IPS DF 6.9 (cell line): ENCODE data around the gene OAS3.
"Not testable (repeated sequence)": the region's sequence is repeated elsewhere in the genome, so short reads cannot be mapped to it uniquely, and the experiment has no call there.

Experiments used
- DNase-seq: peaks from one replicate; pipeline ENCODE4 v3.0.0-alpha.2; 2013; ENCODE audit warnings: low read depth, low spot score
- H3K27ac ChIP-seq: one replicate; pipeline ENCODE4 v1.5.1; 2013; ENCODE audit warnings: low read length, control low read depth
- H3K27me3 ChIP-seq: 2 replicates; pipeline ENCODE4 v1.6.1; 2013; ENCODE audit warnings: mild to moderate bottlenecking, low read length; ENCODE audit not compliant: control insufficient read depth, insufficient read depth
- H3K36me3 ChIP-seq: 2 replicates; pipeline ENCODE4 v1.6.1; 2013; ENCODE audit warnings: low read length; ENCODE audit not compliant: control insufficient read depth, insufficient read depth
- H3K4me1 ChIP-seq: 2 replicates; pipeline ENCODE4 v1.6.1; 2013; ENCODE audit warnings: low read length; ENCODE audit not compliant: control insufficient read depth, insufficient read depth
- H3K4me3 ChIP-seq: 2 replicates; pipeline ENCODE4 v1.5.1; 2013; ENCODE audit warnings: mild to moderate bottlenecking, low read length
- H3K9me3 ChIP-seq: 2 replicates; pipeline ENCODE4 v1.6.1; 2013; ENCODE audit warnings: low read length, inconsistent platforms; ENCODE audit not compliant: control insufficient read depth, insufficient read depth
- WGBS: extraction: QIAGEN DNeasy Blood & Tissue Kit; methylation state at CpG from one replicate; pipeline ENCODE4 v1.1.7; 2013; ENCODE audit warnings: mixed read lengths, missing lambda C conversion rate; ENCODE audit not compliant: insufficient read length, insufficient coverage; 5-methylcytosine and 5-hydroxymethylcytosine counted together

The OAS3 gene

DNA sequence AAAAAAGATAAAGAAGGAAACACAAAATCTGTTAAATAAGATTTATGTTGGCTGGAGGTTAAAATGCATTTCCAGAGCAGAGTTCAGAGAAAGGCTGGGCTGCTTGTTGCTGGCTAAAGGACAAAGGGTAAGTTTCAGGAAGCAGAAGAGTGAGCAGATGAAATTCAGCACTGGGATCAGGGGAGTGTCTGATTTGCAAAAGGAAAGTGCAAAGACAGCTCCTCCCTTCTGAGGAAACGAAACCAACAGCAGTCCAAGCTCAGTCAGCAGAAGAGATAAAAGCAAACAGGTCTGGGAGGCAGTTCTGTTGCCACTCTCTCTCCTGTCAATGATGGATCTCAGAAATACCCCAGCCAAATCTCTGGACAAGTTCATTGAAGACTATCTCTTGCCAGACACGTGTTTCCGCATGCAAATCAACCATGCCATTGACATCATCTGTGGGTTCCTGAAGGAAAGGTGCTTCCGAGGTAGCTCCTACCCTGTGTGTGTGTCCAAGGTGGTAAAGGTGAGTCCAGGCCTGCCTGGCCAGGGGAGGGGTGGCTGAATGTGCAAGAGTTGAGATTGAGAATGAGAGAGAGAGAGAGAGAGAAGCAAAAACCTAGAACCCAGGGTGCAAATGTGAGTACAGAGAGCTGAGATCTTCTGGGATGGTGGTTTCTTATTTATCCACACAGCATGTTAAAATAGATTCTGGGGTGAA is 31.4 kb upstream of the OAS3 start, which contains the start of gene OAS1:
OAS1 (plus strand) TSS at position 251 of the 703 bp plus-strand sequence; CDS start at position 329, 78 bp downstream.
- no peaks in the 10 kb centered on the region for H3K4me1 ChIP-seq
- no peak within 1 kb of the TSS for H3K4me3 ChIP-seq
- no peaks in the 10 kb centered on the region for H3K9me3 ChIP-seq
- no peaks in the 10 kb centered on the region for H3K36me3 ChIP-seq
- DNase-seq: no peak
- no peak within 1 kb of the TSS for H3K27ac ChIP-seq
- WGBS: no CpG with 5 or more reads among the region's 4 CpGs
- H3K27me3 ChIP-seq: no peaks in the 10 kb centered on the region

- DNase-seq: no peak
- Histone ChIP-seq H3K9me3 (no peaks in the 10 kb centered on the region), H3K27me3 (no peaks in the 10 kb centered on the region), H3K27ac (no peak overlapping the region), H3K4me3 (no peak overlapping the region), H3K36me3 (no peaks in the 10 kb centered on the region), H3K4me1 (no peaks in the 10 kb centered on the region)
- no CpG with 5 or more reads among the region's 7 CpGs for WGBS
Observed at GRCh38 chr12:112907415-112908157, 30.7 kb upstream of the OAS3 start.

GRCh38 chr12:112908548-112908947 is 29.7 kb upstream of the OAS3 start:
- Histone ChIP-seq H3K36me3 (no peaks in the 10 kb centered on the region), H3K27ac (no peak overlapping the region), H3K4me1 (no peaks in the 10 kb centered on the region), H3K9me3 (no peaks in the 10 kb centered on the region), H3K27me3 (no peaks in the 10 kb centered on the region), H3K4me3 (no peak overlapping the region)
- no CpG with 5 or more reads among the region's 12 CpGs for WGBS
- DNase-seq: no peak

- Histone ChIP-seq H3K36me3 (no peaks in the 10 kb centered on the region), H3K27me3 (no peaks in the 10 kb centered on the region), H3K4me1 (no peaks in the 10 kb centered on the region), H3K27ac (no peak overlapping the region), H3K4me3 (no peak overlapping the region), H3K9me3 (no peaks in the 10 kb centered on the region)
- WGBS: no CpG with 5 or more reads among the region's 4 CpGs
- no peak for DNase-seq
Observed at GRCh38 chr12:112909693-112910092, 28.6 kb upstream of the OAS3 start.

DNA sequence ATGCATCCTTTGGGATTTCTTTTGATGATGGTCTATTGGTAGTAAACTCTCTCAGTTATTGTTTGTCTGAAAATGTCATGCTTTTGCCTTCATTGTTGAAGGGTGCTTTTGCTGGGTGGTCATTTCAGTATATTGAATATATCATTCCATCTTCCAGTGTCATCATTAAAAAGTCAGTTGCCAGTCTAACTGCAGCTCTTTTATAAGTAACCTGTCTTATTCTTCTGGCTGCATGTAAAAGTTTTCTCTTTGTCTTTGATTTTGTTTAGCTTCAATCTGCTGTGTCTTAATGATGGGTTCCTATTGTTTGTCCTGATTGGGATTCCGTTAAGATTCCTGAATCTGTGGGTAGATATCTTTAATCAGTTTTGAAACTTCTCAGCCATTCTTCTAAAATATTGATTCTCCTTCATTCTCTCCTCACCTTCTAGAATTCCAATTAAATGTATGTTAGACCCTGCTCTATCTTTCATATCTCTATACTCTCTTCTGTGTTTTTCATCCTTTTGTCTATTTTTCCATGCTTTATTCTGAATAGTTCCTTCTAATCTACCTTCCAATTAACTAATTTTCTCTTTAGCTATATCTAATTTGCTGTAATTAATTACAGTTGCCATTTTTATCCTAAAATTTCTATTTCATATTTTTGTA is 25.1 kb upstream of the OAS3 start:
- no CpG with 5 or more reads among the region's 1 CpG for WGBS
- H3K27me3 ChIP-seq: no peaks in the 10 kb centered on the region
- no peak for DNase-seq
- no peaks in the 10 kb centered on the region for H3K9me3 ChIP-seq
- no peak overlapping the region for H3K4me3 ChIP-seq
- H3K27ac ChIP-seq: no peak overlapping the region
- H3K4me1 ChIP-seq: no peaks in the 10 kb centered on the region
- no peaks in the 10 kb centered on the region for H3K36me3 ChIP-seq

DNA sequence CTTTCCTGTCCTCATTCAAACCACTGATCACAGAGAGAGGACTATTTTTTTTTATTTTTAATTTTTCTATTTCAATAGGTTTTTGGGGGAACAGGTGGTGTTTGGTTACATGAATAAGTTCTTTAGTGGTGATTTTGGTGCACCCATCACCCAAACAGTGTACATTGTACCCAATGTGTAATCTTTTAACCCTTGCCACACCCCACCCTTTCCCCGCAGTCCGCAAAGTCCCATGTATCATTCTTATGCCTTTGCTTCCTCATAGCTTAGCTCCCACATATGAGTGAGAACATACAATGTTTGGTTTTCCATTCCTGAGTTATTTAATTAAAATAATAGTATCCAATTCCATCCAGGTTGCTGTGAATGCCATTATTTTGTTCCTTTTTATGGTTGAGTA is 24.4 kb upstream of the OAS3 start:
- H3K27me3 ChIP-seq, H3K4me1 ChIP-seq, H3K36me3 ChIP-seq, DNase-seq, H3K4me3 ChIP-seq, H3K27ac ChIP-seq, H3K9me3 ChIP-seq: not testable (repeated sequence)
- no CpG with 5 or more reads among the region's 2 CpGs for WGBS

DNA sequence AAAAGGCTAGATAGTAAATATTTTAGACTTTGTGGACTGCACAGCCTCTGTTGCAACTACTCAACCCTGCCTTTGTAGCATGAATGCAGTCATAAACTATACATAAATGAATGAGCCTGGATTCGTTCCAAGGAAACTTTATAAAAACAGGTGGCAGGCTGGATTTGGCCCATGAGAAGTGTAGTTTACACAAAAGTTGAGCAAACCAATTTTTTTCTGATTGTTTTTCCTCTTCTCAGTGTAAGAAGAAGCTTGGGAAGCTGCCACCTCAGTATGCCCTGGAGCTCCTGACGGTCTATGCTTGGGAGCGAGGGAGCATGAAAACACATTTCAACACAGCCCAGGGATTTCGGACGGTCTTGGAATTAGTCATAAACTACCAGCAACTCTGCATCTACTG is 22.0 kb upstream of the OAS3 start:
- no CpG with 5 or more reads among the region's 5 CpGs for WGBS
- H3K4me1 ChIP-seq: no peaks in the 10 kb centered on the region
- H3K27me3 ChIP-seq: no peaks in the 10 kb centered on the region
- H3K9me3 ChIP-seq: no peaks in the 10 kb centered on the region
- H3K27ac ChIP-seq: no peak overlapping the region
- H3K36me3 ChIP-seq: no peaks in the 10 kb centered on the region
- DNase-seq: no peak
- no peak overlapping the region for H3K4me3 ChIP-seq

DNA sequence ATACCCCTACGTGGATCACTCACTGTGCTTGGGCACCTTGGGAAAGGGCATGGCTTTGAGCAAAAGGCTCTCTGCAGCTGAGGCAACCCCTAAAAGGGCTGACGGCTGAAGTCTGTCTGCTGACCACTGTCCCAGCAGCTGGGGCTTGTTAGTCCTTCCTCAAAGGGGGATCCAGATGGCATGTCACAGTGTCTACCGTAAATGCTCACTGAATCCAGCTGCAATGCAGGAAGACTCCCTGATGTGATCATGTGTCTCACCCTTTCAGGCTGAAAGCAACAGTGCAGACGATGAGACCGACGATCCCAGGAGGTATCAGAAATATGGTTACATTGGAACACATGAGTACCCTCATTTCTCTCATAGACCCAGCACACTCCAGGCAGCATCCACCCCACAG is 19.2 kb upstream of the OAS3 start:
- no peaks in the 10 kb centered on the region for H3K36me3 ChIP-seq
- no peak overlapping the region for H3K27ac ChIP-seq
- no peak overlapping the region for H3K4me3 ChIP-seq
- no peak for DNase-seq
- H3K9me3 ChIP-seq: no peaks in the 10 kb centered on the region
- no peaks in the 10 kb centered on the region for H3K4me1 ChIP-seq
- H3K27me3 ChIP-seq: no peaks in the 10 kb centered on the region
- no CpG with 5 or more reads among the region's 6 CpGs for WGBS

DNA sequence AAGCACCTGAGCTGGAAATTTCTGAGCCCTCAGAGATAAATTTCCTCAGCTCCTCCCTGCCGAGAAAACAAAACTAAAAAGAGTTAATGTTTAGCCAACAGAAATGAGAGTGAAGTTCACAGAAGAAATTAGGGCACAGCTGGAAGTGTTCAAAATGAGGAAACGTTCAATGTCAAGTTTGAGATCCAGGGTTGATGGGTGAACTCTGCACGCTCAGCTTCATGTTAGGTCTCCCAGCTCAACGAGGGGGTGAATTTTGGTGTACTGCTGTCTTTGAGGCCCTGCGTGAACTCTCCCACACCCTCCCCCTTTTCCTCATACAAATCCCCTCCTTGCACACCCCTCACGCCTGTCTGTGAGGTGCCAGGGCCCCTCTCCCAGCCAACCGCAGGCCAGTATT is 13.3 kb upstream of the OAS3 start:
- WGBS: no CpG with 5 or more reads among the region's 7 CpGs
- DNase-seq: no peak
- no peaks in the 10 kb centered on the region for H3K36me3 ChIP-seq
- H3K4me3 ChIP-seq: no peak overlapping the region
- H3K27me3 ChIP-seq: no peaks in the 10 kb centered on the region
- H3K9me3 ChIP-seq: no peaks in the 10 kb centered on the region; the same call in 1 of the 2 replicates
- no peaks in the 10 kb centered on the region for H3K4me1 ChIP-seq
- no peak overlapping the region for H3K27ac ChIP-seq

DNA sequence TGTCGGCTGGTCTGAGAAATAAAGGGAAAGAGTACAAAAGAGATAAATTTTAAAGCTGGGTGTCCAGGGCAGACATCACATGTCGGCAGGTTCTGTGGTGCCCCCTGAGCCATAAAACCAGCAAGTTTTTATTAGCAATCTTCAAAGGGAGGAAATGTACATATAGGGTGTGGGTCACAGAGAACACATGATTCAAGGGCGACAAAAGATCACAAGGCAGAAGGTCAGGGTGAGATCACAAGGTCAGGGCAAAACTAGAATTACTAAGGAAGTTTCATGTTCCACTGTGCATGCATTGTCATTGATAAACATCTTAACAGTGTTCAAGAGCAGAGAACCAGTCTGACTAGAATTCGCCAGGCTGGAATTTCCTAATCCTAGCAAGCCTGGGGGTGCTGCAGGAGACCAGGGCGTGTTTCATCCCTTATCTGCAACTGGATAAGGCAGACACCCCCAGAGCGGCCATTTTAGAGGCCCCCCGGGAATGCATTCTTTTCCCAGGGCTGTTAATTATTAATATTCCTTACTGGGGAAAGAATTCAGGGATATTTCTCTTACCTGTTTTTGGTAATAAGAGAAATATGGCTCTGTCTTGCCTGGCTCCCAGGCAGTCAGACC is 11.7 kb upstream of the OAS3 start:
- not testable (repeated sequence) for H3K4me3 ChIP-seq, DNase-seq, H3K36me3 ChIP-seq, H3K27ac ChIP-seq, H3K4me1 ChIP-seq, H3K27me3 ChIP-seq, H3K9me3 ChIP-seq
- no CpG with 5 or more reads among the region's 7 CpGs for WGBS
